Brain microvascular endothelial cell (primary cell): Measurements from ENCODE around the gene CDCA3.
"Not testable (repeated sequence)": the region's sequence is repeated elsewhere in the genome, so short reads cannot be mapped to it uniquely, and the experiment has no call there.

Experiments
- DNase-seq: peaks from one replicate; pipeline ENCODE4 v3.0.0-alpha.2; 2020
- H3K27ac ChIP-seq: fragments of 250-450 bp; sonication (Bioruptor Pico); 2 replicates; pipeline ENCODE4 v1.5.1; 2020; ENCODE audit warnings: mild to moderate bottlenecking, moderate library complexity
- H3K27me3 ChIP-seq: fragments of 250-450 bp; sonication (Bioruptor Pico); replicated peaks from 2 replicates; pipeline ENCODE4 v1.5.1; 2020; ENCODE audit warnings: mild to moderate bottlenecking
- H3K36me3 ChIP-seq: fragments of 250-450 bp; sonication (Bioruptor Pico); replicated peaks from 2 replicates; pipeline ENCODE4 v1.5.1; 2020; ENCODE audit warnings: mild to moderate bottlenecking
- H3K4me3 ChIP-seq: 2 replicates; pipeline ENCODE4 v1.5.1; 2011; ENCODE audit warnings: low read depth, mild to moderate bottlenecking, control low read depth, low read length, moderate library complexity
- in situ Hi-C: cut with HindIII; loops from 2 replicates; pipeline ENCODE4 v1.10.0; 2017; ENCODE audit warnings: low sequenced_read_pairs, low pct_ligation_motif_present
- TF ChIP-seq, protein P1 (sequence below): IDR thresholded peaks from 2 replicates; pipeline ENCODE4 v1.5.1; 2011; ENCODE audit warnings: low read depth, mild to moderate bottlenecking, moderate library complexity, low read length, control low read depth, inconsistent platforms; ENCODE audit errors: missing control alignments

CDCA3 gene

GRCh38 chr12:6867413-6868210 lies 16.5 kb upstream of the CDCA3 start, which contains the start of gene TPI1:
Gene TPI1 (plus strand): TSS chr12:6867531. CDS start chr12:6867567, 36 bp downstream.
- H3K36me3 ChIP-seq = peaks cover 45% of the 10 kb centered on the region
- TF ChIP-seq, protein P1, sequence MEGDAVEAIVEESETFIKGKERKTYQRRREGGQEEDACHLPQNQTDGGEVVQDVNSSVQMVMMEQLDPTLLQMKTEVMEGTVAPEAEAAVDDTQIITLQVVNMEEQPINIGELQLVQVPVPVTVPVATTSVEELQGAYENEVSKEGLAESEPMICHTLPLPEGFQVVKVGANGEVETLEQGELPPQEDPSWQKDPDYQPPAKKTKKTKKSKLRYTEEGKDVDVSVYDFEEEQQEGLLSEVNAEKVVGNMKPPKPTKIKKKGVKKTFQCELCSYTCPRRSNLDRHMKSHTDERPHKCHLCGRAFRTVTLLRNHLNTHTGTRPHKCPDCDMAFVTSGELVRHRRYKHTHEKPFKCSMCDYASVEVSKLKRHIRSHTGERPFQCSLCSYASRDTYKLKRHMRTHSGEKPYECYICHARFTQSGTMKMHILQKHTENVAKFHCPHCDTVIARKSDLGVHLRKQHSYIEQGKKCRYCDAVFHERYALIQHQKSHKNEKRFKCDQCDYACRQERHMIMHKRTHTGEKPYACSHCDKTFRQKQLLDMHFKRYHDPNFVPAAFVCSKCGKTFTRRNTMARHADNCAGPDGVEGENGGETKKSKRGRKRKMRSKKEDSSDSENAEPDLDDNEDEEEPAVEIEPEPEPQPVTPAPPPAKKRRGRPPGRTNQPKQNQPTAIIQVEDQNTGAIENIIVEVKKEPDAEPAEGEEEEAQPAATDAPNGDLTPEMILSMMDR = no peak

DNA sequence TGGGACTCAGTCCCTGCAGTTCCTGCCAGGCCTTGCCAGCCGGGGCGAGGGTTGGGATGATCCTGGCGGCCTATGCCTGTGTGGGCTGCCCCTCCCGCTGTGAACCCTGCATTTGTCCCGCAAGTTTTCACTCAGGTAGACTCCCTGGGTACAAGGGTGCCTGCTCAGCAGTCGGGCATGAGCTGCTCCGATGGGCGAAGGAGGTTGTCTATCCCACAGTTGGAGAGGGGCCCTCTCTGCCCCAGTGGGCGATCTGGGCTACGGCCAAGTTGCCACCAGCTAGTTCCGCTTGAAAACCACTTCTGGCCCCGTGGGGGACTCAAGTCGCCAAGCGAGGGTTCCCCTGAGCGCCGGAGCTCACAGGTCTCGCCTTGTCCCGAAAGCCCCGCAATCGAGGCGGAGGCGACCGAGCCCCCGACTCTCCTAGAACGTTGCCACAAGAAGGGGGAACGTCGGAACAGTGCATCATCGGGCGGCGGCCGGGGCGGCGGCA lies 15.9 kb upstream of the CDCA3 start:
- no peak overlapping the region for H3K27ac ChIP-seq
- H3K27me3 ChIP-seq = no peaks in the 10 kb centered on the region
- peak; percentile 3 for DNase-seq
- peak overlapping the region; percentile 86 for H3K4me3 ChIP-seq
- peaks cover 49% of the 10 kb centered on the region for H3K36me3 ChIP-seq
- in situ Hi-C loops = no loop called here
- TF ChIP-seq, protein P1 = no peak

More at GRCh38 chr12:6867413-6868210, 16.5 kb upstream of the CDCA3 start, which contains the start of gene TPI1:
- in situ Hi-C loops = no loop called here
- Histone ChIP-seq H3K27ac (peak within 1 kb of the TSS; percentile 49), H3K27me3 (no peaks in the 10 kb centered on the region), H3K4me3 (peak within 1 kb of the TSS; percentile 86)
- DNase-seq = peak; percentile 65

DNA sequence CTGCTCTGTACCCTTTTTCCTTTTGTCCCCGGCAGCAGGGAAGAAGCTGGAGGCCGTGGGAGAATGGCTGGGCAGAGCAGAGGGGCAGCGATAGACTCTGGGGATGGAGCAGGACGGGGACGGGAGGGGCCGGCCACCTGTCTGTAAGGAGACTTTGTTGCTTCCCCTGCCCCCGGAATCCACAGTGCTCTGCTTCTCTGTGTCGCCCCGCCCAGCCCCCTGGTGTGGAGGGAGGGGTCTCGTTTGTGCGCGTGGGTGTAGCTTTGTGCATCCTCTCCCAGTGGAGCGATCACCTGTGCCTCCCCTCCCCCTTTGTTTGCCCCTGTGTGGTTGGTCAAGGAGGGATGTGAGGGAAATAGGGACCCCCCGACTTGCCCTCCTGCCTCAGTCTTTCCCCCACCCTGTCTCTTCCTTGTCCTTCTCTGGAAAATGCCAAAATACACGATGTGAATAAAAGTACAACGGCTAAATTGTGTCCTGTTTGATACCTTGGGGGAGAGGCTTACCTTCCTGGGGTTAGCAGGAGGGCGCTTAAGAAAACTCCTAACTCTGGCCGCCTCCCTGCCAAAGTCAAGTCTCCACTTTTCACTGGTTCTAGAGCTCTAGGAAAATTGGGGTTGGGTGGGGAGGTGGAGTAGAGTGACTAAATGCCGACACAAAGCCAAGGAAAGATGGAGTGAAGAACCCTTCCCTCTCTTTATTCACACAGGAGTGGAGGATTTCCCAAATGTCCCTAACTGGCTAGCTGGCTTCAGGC lies 15.3 kb upstream of the CDCA3 start:
- peaks cover 50% of the 10 kb centered on the region for H3K36me3 ChIP-seq
- no peak for DNase-seq
- no peak overlapping the region for H3K27ac ChIP-seq
- H3K4me3 ChIP-seq = no peak overlapping the region
- TF ChIP-seq, protein P1 = no peak
- no peaks in the 10 kb centered on the region for H3K27me3 ChIP-seq
- in situ Hi-C loops = no loop called here

DNA sequence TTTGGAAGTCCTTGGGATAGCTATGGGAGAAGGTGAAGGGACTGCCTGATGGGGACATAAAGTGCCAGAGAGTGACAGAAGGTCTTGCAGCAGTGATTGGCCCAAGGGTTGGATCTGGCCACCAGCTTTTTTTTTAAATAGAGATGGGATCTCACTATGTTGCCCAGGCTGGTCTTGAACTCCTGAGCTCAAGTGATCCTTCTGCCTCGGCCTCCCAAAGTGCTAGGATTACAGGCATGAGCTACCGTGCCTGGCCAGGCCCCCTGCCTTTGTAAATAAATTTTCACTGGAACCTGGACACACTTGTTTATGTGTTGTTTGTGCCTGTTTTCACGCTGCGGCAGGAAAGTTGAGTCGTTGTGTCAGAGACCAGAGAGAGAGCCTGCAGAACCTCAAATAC lies 14.2 kb upstream of the CDCA3 start:
- DNase-seq, H3K27me3 ChIP-seq, in situ Hi-C loops, H3K4me3 ChIP-seq, H3K27ac ChIP-seq: not testable (repeated sequence)
- peaks cover 54% of the 10 kb centered on the region for H3K36me3 ChIP-seq

GRCh38 chr12:6863586-6864321 lies 12.7 kb upstream of the CDCA3 start:
- Histone ChIP-seq H3K36me3 (peaks cover 58% of the 10 kb centered on the region), H3K27ac (no peak overlapping the region), H3K27me3 (no peaks in the 10 kb centered on the region), H3K4me3 (no peak overlapping the region)
- DNase-seq = no peak
- in situ Hi-C loops = no loop called here
- TF ChIP-seq, protein P1 = no peak
